Activated B cell treated with CpG ODN at 0.5 μM for 24 hours (primary cell): ENCODE measurements around the gene UBA6. TPM values are rescaled to one million over a fixed set of nuclear protein-coding genes. Genes with fewer than 3 reads are reported as not detected.

Experiments
- ATAC-seq: fragments of 200-7000 bp; cut with Tn5 transposase; one replicate; pipeline ENCODE4 v1.10.0; 2021; ENCODE audit warnings: low read depth, mild to moderate bottlenecking, moderate library complexity
- CTCF ChIA-PET: fragments of 350-600 bp; sonication (Branson Sonifier 250); formaldehyde crosslinking; loops from one replicate; lab custom pipeline; 2021; ENCODE audit warnings: antibody characterized with exemption; lab: Charles Lee
- POLR2A ChIA-PET: fragments of 350-600 bp; sonication (Branson Sonifier 250); formaldehyde crosslinking; loops from one replicate; lab custom pipeline; 2021; ENCODE audit warnings: antibody characterized with exemption; lab: Charles Lee
- DNase-seq: peaks from one replicate; pipeline ENCODE4 v3.0.0; 2022
- H3K27ac Mint-ChIP-seq: one replicate; pipeline ENCODE4 v1.8.0; 2020; ENCODE audit warnings: mixed read lengths
- H3K27me3 Mint-ChIP-seq: one replicate; pipeline ENCODE4 v1.8.0; 2021; ENCODE audit warnings: mixed read lengths
- H3K36me3 Mint-ChIP-seq: one replicate; pipeline ENCODE4 v1.8.0; 2021; ENCODE audit warnings: low read depth, mixed read lengths
- H3K4me1 Mint-ChIP-seq: one replicate; pipeline ENCODE4 v1.8.0; 2021; ENCODE audit warnings: mixed read lengths
- H3K4me3 Mint-ChIP-seq: one replicate; pipeline ENCODE4 v1.8.0; 2020; ENCODE audit warnings: mild to moderate bottlenecking, mixed read lengths
- H3K9me3 Mint-ChIP-seq: one replicate; pipeline ENCODE4 v1.8.0; 2020; ENCODE audit warnings: mixed read lengths
- intact Hi-C: fragments of 100-400 bp; cut with micrococcal nuclease; formaldehyde crosslinking; loops from one replicate; pipeline ENCODE4 v1.15.1; 2024
- total RNA-seq: library from RNA; stranded (reverse); gene quantifications from 2 replicates; pipeline ENCODE4 v1.2.3, GENCODE V29; 2022
- TF ChIP-seq, protein P1 (sequence below): fragments of 200-600 bp; IDR thresholded peaks from one replicate; pipeline ENCODE4 v1.8.0; 2022; ENCODE audit warnings: antibody characterized with exemption, mild to moderate bottlenecking

UBA6 gene
- total RNA-seq, 1 donor from 2014 or later = 70.4 TPM

DNA sequence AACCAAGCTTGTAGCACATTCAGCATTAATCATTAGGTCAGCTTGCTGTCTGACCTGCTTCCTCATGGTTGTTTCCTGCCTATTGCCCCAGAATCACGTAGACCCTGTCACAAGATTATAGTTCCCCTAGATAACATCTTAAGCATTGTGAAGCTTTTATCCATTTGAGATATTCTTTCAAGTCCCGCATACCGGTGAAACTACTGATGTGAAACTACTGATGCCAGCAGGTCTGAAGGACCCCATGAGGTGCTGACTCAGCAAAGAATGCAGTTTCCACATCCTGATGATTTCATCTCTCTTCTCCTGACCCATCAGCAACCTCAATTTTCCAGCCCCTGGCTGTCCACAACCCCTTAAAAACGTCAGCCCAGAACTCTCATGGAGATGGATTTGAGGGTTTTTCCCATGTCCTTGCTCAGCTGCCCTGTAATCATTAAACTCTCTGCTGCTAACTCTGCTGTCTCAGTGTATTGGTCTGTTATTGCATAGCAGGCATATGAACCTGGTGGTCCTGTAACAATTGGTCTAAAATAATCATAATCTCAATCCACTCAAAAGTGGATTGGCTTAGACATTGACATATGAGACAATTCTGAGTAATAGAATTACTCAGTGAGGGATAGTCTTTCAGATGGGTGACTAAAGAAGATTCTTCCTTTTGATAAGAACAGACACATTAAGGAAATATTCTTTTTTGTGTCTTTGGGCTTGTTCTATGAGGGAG lies 26.3 kb upstream of the UBA6 start:
- peaks cover 9% of the 10 kb centered on the region for H3K36me3 Mint-ChIP-seq
- no peaks in the 10 kb centered on the region for H3K9me3 Mint-ChIP-seq
- intact Hi-C loops = no loop called here
- no peaks in the 10 kb centered on the region for H3K27me3 Mint-ChIP-seq
- H3K4me1 Mint-ChIP-seq = no peaks in the 10 kb centered on the region
- H3K27ac Mint-ChIP-seq = no peak overlapping the region
- ChIA-PET CTCF (no interaction called here), POLR2A (no interaction called here)
- DNase-seq (no peak), ATAC-seq (no peak)
- TF ChIP-seq, protein P1, sequence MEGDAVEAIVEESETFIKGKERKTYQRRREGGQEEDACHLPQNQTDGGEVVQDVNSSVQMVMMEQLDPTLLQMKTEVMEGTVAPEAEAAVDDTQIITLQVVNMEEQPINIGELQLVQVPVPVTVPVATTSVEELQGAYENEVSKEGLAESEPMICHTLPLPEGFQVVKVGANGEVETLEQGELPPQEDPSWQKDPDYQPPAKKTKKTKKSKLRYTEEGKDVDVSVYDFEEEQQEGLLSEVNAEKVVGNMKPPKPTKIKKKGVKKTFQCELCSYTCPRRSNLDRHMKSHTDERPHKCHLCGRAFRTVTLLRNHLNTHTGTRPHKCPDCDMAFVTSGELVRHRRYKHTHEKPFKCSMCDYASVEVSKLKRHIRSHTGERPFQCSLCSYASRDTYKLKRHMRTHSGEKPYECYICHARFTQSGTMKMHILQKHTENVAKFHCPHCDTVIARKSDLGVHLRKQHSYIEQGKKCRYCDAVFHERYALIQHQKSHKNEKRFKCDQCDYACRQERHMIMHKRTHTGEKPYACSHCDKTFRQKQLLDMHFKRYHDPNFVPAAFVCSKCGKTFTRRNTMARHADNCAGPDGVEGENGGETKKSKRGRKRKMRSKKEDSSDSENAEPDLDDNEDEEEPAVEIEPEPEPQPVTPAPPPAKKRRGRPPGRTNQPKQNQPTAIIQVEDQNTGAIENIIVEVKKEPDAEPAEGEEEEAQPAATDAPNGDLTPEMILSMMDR = no peak
- H3K4me3 Mint-ChIP-seq = no peak overlapping the region

DNA sequence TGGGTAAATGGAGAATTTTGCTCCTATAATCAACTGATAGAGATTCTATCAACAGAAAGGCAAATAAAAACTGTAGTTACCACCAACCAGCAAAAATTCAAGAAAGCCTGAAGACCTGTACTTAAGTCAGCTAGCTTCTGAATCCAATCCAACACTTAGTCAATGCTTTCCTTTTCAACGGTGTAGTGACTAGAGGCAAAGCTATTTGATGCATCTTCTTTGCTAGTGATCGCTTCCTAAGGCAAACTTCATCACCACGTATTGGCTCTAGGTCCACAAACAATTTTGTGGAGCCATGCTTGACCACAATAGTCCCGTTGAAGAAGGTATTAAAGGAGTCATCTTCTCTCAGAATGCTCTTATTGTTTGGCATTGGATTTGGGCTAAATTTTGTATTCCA lies 25.0 kb upstream of the UBA6 start:
- no peak overlapping the region for H3K27ac Mint-ChIP-seq
- H3K4me1 Mint-ChIP-seq = no peaks in the 10 kb centered on the region
- H3K36me3 Mint-ChIP-seq = peaks cover 19% of the 10 kb centered on the region
- no peaks in the 10 kb centered on the region for H3K9me3 Mint-ChIP-seq
- intact Hi-C loops = no loop called here
- H3K4me3 Mint-ChIP-seq = no peak overlapping the region
- H3K27me3 Mint-ChIP-seq = no peaks in the 10 kb centered on the region
- ChIA-PET POLR2A (no interaction called here), CTCF (interaction anchor here (1.3 kb wide), 1 partner anchor 20 kb away, joined by 4 read pairs; no protein-coding TSS in a partner anchor)
- no peak for DNase-seq
- no peak for ATAC-seq
- TF ChIP-seq, protein P1 = no peak

DNA sequence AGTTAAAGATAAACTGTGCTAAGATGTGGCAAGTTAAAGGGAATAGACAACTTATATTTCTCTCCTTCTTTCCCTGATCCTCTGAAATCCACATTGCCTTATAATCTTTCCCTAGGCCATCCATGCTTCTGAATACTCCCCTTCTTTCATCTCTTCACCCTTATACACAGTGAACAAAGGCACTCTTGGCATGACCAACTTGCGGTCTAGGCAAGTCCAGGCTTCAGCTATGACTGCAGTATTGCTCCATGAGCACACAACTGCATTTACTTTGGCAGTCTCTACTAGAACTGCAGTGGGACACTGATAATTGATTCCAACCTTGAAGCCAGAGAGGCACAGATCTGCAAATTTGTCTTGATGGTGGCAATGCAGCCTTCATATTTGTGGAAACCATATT lies 24.2 kb upstream of the UBA6 start:
- CTCF ChIA-PET = no interaction called here
- intact Hi-C loops = no loop called here
- ATAC-seq = no peak
- Mint-ChIP-seq H3K27ac (no peak overlapping the region), H3K4me3 (no peak overlapping the region), H3K9me3 (no peaks in the 10 kb centered on the region), H3K36me3 (peaks cover 25% of the 10 kb centered on the region), H3K27me3 (no peaks in the 10 kb centered on the region), H3K4me1 (no peaks in the 10 kb centered on the region)
- TF ChIP-seq, protein P1 = no peak
- DNase-seq = no peak
- POLR2A ChIA-PET = no interaction called here

DNA sequence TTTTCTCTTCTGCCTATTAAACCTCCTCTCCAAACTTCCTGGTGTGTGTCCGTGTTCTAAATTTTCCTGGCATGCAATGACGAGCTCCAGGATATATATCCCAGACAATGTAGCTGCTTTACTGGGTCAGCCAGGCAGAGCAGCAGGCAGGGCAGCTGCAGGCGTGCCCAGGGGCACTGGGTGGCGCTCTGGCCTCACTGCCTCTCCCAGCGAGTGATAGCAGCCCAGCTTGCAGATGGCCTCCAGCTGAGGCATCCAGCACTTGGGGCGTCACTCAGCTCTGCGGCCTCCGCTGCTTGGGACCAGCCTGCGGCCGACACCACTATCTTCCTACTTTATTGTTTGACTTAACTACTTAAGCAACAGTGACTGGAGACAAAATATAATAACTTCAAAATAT lies 23.0 kb upstream of the UBA6 start:
- CTCF ChIA-PET = interaction anchor here (2.6 kb wide), 1 partner anchor 23 kb away, joined by 8 read pairs; no protein-coding TSS in a partner anchor
- Mint-ChIP-seq H3K4me3 (no peak overlapping the region), H3K36me3 (peaks cover 28% of the 10 kb centered on the region), H3K9me3 (no peaks in the 10 kb centered on the region), H3K4me1 (no peaks in the 10 kb centered on the region), H3K27ac (no peak overlapping the region), H3K27me3 (no peaks in the 10 kb centered on the region)
- no peak for DNase-seq
- ATAC-seq = no peak
- POLR2A ChIA-PET = no interaction called here
- intact Hi-C loops = no loop called here
- TF ChIP-seq, protein P1 = no peak

DNA sequence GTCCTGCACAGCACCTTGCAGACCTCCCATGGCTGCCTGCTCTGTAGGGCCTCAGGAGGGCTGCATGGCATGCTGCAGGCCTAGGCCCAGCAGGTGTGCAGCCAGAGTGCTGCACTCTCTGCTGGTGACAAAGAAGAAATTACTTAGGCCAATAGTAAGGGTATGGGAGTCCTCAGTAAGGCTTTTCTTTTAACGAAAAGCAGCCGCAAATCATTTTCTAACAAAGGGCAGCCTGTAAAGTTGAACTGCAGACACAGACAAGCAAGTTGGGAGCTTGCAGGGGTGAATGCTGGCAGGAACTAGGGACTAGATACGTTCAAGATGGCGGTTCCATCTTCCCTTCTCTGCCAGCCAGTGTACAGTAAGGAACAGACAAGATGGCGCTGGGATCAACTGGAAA lies 22.4 kb upstream of the UBA6 start:
- Mint-ChIP-seq H3K4me1 (no peaks in the 10 kb centered on the region), H3K27ac (no peak overlapping the region), H3K9me3 (no peaks in the 10 kb centered on the region), H3K36me3 (peaks cover 28% of the 10 kb centered on the region), H3K4me3 (no peak overlapping the region), H3K27me3 (no peaks in the 10 kb centered on the region)
- ATAC-seq (no peak), DNase-seq (no peak)
- TF ChIP-seq, protein P1 = no peak
- ChIA-PET POLR2A (interaction anchor here (0.6 kb wide), 1 partner anchor 295 kb away, joined by 6 read pairs; no protein-coding TSS in a partner anchor), CTCF (interaction anchor here (2.6 kb wide), 1 partner anchor 23 kb away, joined by 8 read pairs; no protein-coding TSS in a partner anchor)
- intact Hi-C loops = no loop called here
